PC-9 (cell line): ENCODE measurements around the gene NKX1-2. TPM values are rescaled to one million over a fixed set of nuclear protein-coding genes. Genes with fewer than 3 reads are reported as not detected.

Experiments used
- BruUV-seq: library from RNA; stranded (reverse); fragments of 400-500 nt; replicated peaks from 2 replicates; lab custom pipeline; 2021; lab: Mats Ljungman, UMichigan
- CTCF ChIA-PET: fragments of 300-600 bp; sonication (Branson Sonifier 250); formaldehyde crosslinking; loops from one replicate; lab custom pipeline; 2022; ENCODE audit warnings: antibody characterized with exemption; lab: Charles Lee
- POLR2A ChIA-PET: fragments of 300-600 bp; sonication (Branson Sonifier 250); formaldehyde crosslinking; loops from one replicate; lab custom pipeline; 2022; ENCODE audit warnings: antibody characterized with exemption; ENCODE audit not compliant: unreplicated experiment; lab: Charles Lee
- DNase-seq, 2 experiments: peaks; one replicate each; pipeline versions ENCODE4 v3.0.0 to v3.0.0-alpha.2; 2015 to 2022; ENCODE audit warnings: mixed read lengths in 1 of 2
- H2AFZ ChIP-seq: fragments of 200-600 bp; sonication (generic); 2 replicates; pipeline ENCODE4 v1.8.1; 2017; ENCODE audit warnings: antibody characterized with exemption
- H3F3A ChIP-seq: fragments of 200-600 bp; sonication (generic); 2 replicates; pipeline ENCODE4 v1.8.1; 2017; ENCODE audit warnings: antibody characterized with exemption, mild to moderate bottlenecking, low read depth; ENCODE audit not compliant: insufficient read depth
- H3K27ac ChIP-seq: fragments of 200-600 bp; sonication (generic); 2 replicates; pipeline ENCODE4 v1.6.1; 2016; ENCODE audit warnings: mixed run types
- H3K27me3 ChIP-seq: fragments of 200-600 bp; sonication (generic); 2 replicates; pipeline ENCODE4 v1.6.1; 2016; ENCODE audit warnings: low read depth, mixed run types; ENCODE audit not compliant: insufficient read depth
- H3K36me3 ChIP-seq: fragments of 200-600 bp; sonication (generic); 2 replicates; pipeline ENCODE4 v1.6.1; 2016; ENCODE audit warnings: low read depth, mixed run types
- H3K4me1 ChIP-seq: fragments of 200-600 bp; sonication (generic); replicated peaks from 2 replicates; pipeline ENCODE4 v1.6.1; 2016; ENCODE audit warnings: mixed run types; ENCODE audit not compliant: insufficient read depth
- H3K4me2 ChIP-seq: fragments of 200-600 bp; sonication (generic); 2 replicates; pipeline ENCODE4 v1.6.1; 2017; ENCODE audit warnings: mixed run types
- H3K4me3 ChIP-seq: fragments of 200-600 bp; sonication (generic); 2 replicates; pipeline ENCODE4 v1.6.1; 2016; ENCODE audit warnings: mixed run types
- H3K79me2 ChIP-seq: fragments of 200-600 bp; sonication (generic); 2 replicates; pipeline ENCODE4 v1.6.1; 2017; ENCODE audit warnings: low read depth, mixed run types
- H3K9me2 ChIP-seq: fragments of 200-600 bp; sonication (generic); 2 replicates; pipeline ENCODE4 v1.8.1; 2017; ENCODE audit warnings: mild to moderate bottlenecking; ENCODE audit not compliant: insufficient read depth
- H3K9me3 ChIP-seq: fragments of 200-600 bp; sonication (generic); 2 replicates; pipeline ENCODE4 v1.8.1; 2016; ENCODE audit warnings: low read depth; ENCODE audit not compliant: insufficient read depth
- H4K20me1 ChIP-seq: fragments of 200-600 bp; sonication (generic); 2 replicates; pipeline ENCODE4 v1.8.1; 2017; ENCODE audit not compliant: insufficient read depth
- EZH2 ChIP-seq: fragments of 200-600 bp; sonication (generic); IDR thresholded peaks from 2 replicates; pipeline ENCODE4 v1.8.0; 2017; ENCODE audit warnings: antibody characterized with exemption, low read depth
- intact Hi-C: fragments of 100-400 bp; cut with micrococcal nuclease; formaldehyde crosslinking; loops from one replicate; pipeline ENCODE4 v1.10.0; 2022; ENCODE audit not compliant: unreplicated experiment
- total RNA-seq: library from RNA; stranded (reverse); gene quantifications from 2 replicates; pipeline ENCODE4 v1.2.3, GENCODE V29; 2021
- TF ChIP-seq, protein P1 (sequence below): fragments of 200-600 bp; sonication (generic); conservative IDR thresholded peaks from 2 replicates; pipeline ENCODE4 v1.6.1; 2017; ENCODE audit warnings: mixed run types, antibody characterized with exemption, mild to moderate bottlenecking, moderate library complexity

Gene NKX1-2
- total RNA-seq, 1 experiment from 2014 or later = 2.9 TPM

DNA sequence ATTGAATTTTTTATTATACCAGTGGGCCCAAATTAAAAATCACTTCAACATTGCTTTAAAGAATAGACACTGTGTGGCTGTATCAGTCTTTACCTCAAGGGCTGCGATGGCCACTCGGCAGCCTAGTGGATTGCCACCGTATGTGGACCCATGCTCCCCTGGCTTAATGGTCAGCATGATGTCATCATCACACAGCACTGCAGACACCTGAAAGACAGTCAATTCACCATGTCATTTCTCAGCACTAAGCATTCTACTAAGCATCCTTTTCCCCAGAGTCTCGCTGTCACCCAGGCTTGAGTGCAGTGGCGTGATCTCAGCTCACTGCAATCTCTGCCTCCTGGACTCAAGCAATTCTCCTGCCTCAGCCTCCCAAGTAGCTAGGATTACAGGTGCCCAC, 48.2 kb downstream of the NKX1-2 start:
- no peak overlapping the region for H3K27ac ChIP-seq
- no peak overlapping the region for H2AFZ ChIP-seq
- H3K4me1 ChIP-seq = no peaks in the 10 kb centered on the region
- no peaks in the 10 kb centered on the region; the same call in 1 of the 2 replicates for H3F3A ChIP-seq
- no peak overlapping the region for H3K4me3 ChIP-seq
- POLR2A ChIA-PET = interaction anchor here (0.5 kb wide), 1 partner anchor 1563 kb away, joined by 3 read pairs; no protein-coding TSS in a partner anchor
- no peak for DNase-seq
- H3K9me3 ChIP-seq = no peaks in the 10 kb centered on the region
- H3K4me2 ChIP-seq = no peak overlapping the region
- H3K36me3 ChIP-seq = no peaks in the 10 kb centered on the region; the same call in 1 of the 2 replicates
- intact Hi-C loops = loop anchor here (5.0 kb wide), 1 partner anchor 819 kb away; no protein-coding TSS in a partner anchor
- BruUV-seq = no TSS peak
- H4K20me1 ChIP-seq = no peaks in the 10 kb centered on the region
- H3K9me2 ChIP-seq = no peaks in the 10 kb centered on the region
- H3K79me2 ChIP-seq = no peaks in the 10 kb centered on the region
- TF ChIP-seq EZH2 = no peak
- TF ChIP-seq, protein P1, sequence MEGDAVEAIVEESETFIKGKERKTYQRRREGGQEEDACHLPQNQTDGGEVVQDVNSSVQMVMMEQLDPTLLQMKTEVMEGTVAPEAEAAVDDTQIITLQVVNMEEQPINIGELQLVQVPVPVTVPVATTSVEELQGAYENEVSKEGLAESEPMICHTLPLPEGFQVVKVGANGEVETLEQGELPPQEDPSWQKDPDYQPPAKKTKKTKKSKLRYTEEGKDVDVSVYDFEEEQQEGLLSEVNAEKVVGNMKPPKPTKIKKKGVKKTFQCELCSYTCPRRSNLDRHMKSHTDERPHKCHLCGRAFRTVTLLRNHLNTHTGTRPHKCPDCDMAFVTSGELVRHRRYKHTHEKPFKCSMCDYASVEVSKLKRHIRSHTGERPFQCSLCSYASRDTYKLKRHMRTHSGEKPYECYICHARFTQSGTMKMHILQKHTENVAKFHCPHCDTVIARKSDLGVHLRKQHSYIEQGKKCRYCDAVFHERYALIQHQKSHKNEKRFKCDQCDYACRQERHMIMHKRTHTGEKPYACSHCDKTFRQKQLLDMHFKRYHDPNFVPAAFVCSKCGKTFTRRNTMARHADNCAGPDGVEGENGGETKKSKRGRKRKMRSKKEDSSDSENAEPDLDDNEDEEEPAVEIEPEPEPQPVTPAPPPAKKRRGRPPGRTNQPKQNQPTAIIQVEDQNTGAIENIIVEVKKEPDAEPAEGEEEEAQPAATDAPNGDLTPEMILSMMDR = no peak
- H3K27me3 ChIP-seq = no peaks in the 10 kb centered on the region
- CTCF ChIA-PET = no interaction called here

Other genes starting within 250 kb of the NKX1-2 start
- 73.8 and 130 TPM in 2 replicates for gene OAT, start 31.1 kb downstream of the NKX1-2 start, total RNA-seq
- 23.3 and 24.7 TPM in 2 replicates for gene LHPP, start 11.8 kb upstream of the NKX1-2 start, total RNA-seq